T-helper 2 cell (primary cell): Measurements from ENCODE around the gene S100PBP.
"Not testable (repeated sequence)": the region's sequence is repeated elsewhere in the genome, so short reads cannot be mapped to it uniquely, and the experiment has no call there.

Experiments used
- DNase-seq, 5 experiments: peaks; one replicate each; pipeline versions ENCODE4 v3.0.0 to v3.0.0-alpha.2; 2012 to 2022

S100PBP gene

GRCh38 chr1:32901823-32902534 is 84.5 kb downstream of the S100PBP start:
- no peak for DNase-seq

- no peak for DNase-seq
Observed at GRCh38 chr1:32902535-32902920, 85.1 kb downstream of the S100PBP start.

DNA sequence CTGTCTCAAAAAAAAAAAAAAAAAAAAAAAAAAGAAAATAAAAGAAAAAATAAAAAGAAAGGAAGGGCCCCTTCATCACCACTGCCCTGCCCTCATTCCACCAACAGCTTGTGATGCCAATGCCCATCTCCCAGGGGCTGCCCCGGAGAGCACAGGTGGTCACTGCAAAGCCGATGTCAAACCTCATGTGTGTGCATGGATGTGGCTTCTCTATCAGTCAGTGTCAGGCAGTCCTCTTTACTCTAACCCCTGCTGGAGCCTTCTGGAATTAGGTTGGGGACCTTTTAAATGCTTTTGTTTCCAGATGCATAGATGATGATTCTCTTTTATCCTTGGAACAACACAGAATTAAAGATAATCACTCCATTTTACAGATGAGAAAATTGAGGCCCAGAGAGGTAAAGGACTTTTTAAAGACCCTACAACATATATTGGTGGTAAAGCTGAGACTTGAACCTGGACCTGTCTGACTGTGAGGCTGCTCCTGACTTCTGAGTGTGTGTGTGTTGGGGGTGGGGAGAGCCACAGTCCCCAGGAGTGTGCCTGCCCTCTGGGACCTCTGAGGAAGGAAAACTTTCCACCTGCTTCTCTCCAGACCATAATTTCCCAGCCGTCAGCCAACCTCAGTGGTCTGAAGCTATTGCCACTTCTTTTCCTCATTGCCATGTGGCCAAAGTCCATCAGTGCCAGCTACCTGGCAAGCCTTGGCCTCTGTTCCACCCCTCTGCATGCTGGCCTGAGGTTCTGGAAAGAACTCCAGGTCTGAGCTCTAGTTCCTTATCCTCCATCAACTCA is 86.7 kb downstream of the S100PBP start:
- no peak for DNase-seq

DNA sequence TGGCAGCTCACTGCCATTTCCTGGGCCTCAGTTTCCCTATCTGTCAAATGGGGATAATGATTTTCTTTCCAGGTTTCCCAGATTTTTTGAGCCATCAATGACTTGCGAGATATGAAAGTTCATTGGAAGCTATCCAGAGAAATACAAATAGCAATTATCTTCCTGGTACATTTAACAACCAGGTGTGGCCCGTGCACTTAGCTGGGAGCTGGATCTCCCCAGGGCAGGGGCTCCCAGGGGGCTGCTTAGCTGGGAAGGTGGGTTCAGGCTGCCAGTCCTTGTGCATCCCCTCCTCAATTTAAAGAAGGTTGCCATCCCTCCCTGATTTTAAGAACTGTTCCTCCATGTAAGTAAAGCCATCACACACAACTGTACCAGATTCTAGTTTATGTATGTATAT is 87.3 kb downstream of the S100PBP start:
- DNase-seq, result no peak

- DNase-seq, result not testable (repeated sequence)
Observed at GRCh38 chr1:32905588-32905987, 88.1 kb downstream of the S100PBP start.

- DNase-seq, result no peak
Observed at GRCh38 chr1:32906654-32907053, 89.2 kb downstream of the S100PBP start.

- no peak for DNase-seq
Observed at GRCh38 chr1:32907435-32907834, 90.0 kb downstream of the S100PBP start.
